Stimulated activated effector memory CD8-positive, alpha-beta T cell treated with anti-CD3 and anti-CD28 coated beads, Interleukin-12 subunit alpha, Interleukin-12 subunit beta, amount 100 ng/mL, for 72 hours (primary cell): ENCODE measurements around the gene GARIN5B.

Experiments used
- ATAC-seq: fragments of 150-1000 bp; cut with Tn5 transposase; 2 replicates; pipeline ENCODE4 v1.10.0; 2021
- DNase-seq, 2 donors: peaks; one replicate each; pipeline ENCODE4 v3.0.0; 2021 to 2022; ENCODE audit warnings: low spot score in 2 of 2
- H3K27ac Mint-ChIP-seq: one replicate; pipeline ENCODE4 v1.8.0; 2022; ENCODE audit warnings: mild to moderate bottlenecking, mixed read lengths
- H3K36me3 Mint-ChIP-seq: one replicate; pipeline ENCODE4 v1.8.0; 2022; ENCODE audit warnings: mild to moderate bottlenecking, mixed read lengths
- H3K4me1 Mint-ChIP-seq: one replicate; pipeline ENCODE4 v1.8.0; 2022; ENCODE audit warnings: mixed read lengths
- H3K4me3 Mint-ChIP-seq: one replicate; pipeline ENCODE4 v1.8.0; 2022; ENCODE audit warnings: mild to moderate bottlenecking, mixed read lengths
- H3K9me3 Mint-ChIP-seq: one replicate; pipeline ENCODE4 v1.8.0; 2022; ENCODE audit warnings: mixed read lengths

The GARIN5B gene

DNA sequence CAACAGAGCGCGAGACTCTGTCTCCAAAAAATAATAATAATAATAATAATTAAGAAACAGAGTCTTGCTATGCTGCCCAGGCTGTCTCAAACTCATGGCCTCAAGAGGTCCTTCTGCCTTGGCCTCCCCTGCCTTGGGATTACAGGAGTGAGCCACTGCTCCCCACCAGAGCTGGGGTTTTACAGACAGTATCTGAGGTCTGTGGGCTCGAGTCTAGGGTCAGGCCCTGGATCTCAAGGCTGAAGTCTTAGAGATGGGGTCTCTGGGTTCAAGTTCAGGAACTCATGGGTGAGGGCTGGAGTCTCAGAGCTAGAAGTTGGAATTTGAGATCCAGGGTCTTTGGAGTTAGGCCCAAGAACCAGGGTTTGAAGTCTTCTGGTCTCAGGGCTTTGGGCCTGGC is 3.7 kb upstream of the GARIN5B start:
- H3K4me3 Mint-ChIP-seq, result no peak overlapping the region
- DNase-seq (no peak), ATAC-seq (no peak)
- H3K27ac Mint-ChIP-seq, result no peak overlapping the region
- no peaks in the 10 kb centered on the region for H3K36me3 Mint-ChIP-seq
- H3K9me3 Mint-ChIP-seq, result no peaks in the 10 kb centered on the region
- H3K4me1 Mint-ChIP-seq, result peaks cover 7% of the 10 kb centered on the region

DNA sequence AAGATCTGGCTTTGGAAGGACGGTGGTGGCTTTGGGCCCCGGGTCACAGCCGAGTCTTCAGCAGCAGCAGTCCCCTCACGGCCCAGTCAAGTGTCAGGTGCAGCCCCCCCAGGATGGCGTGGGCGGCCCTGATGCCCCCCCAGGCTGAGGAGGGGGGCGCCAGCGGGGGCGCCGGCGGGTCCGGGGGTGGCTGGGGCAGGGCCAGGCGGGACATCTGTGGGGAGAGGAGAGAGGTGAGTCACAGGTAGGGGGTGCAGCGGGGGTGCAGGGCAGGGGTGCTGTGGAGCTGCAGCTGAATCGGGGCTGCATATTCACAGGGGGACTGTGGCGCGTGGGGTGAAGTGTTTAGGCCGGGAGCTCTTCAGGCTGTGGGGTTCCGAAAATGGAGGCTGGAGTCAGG is 2.9 kb upstream of the GARIN5B start:
- ATAC-seq (no peak), DNase-seq (no peak)
- Mint-ChIP-seq H3K9me3 (no peaks in the 10 kb centered on the region), H3K4me3 (no peak overlapping the region), H3K4me1 (peaks cover 7% of the 10 kb centered on the region), H3K27ac (no peak overlapping the region), H3K36me3 (no peaks in the 10 kb centered on the region)

DNA sequence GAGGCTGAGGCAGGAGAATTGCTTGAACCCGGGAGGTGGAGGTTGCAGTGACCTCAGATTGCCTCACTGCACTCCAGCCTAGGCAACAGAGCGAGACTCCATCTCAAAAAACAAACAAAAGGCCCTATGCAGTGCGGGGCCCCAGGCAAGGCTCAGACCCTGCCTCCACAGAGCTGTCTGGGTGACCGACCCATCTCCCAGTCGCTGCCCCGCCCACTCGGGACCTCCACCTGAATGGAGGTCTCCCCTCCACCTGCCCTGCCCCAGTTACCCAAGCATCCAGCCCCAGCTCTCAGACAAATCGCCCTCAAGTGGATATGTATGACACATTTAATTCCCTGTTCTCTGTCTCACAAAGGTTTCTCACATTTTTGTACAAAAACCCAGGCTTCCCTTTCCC is 2.2 kb upstream of the GARIN5B start:
- Mint-ChIP-seq H3K4me3 (no peak overlapping the region), H3K27ac (no peak overlapping the region), H3K9me3 (no peaks in the 10 kb centered on the region), H3K36me3 (no peaks in the 10 kb centered on the region), H3K4me1 (peaks cover 7% of the 10 kb centered on the region)
- DNase-seq, result no peak
- ATAC-seq, result no peak

DNA sequence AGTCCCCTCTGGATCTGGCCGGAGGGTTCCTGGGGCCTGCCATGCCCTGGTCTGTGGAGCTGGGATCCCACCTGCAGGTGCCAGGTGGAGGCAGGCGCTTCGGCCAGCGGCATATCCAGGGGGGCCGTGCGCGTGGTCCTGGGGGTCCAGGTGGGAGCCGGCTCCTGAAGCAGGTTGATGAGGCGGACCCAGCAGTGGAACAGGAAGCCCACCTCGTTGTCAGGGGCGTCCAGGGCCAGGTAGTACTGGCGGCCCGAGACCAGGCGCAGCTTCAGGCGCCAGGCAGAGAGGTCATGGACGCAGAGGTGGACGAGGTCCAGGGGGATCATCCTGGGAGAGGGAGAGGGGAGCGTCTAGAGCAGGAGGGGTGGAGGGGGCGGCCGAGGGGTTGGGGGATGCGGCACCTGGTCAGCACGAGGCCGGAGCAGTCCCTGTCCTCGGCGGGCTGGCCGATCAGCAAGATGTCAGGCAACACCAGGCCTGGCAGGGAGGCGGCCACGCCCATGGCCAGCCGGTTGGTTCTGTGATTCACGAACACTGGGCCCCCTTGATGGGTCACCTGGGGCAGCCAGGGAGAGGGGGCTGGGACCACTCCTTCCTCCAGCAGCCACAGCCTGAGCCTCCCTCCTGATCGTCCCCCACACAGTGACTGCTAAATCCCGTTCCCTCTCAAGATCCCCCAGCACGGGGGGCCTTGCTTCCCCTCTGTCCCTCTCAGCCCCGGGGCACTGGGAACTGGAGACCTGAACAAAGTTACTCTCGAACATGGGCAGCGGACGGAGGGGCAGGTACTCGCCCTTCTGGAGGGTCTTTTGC is 678 bp downstream of the GARIN5B start:
- no peaks in the 10 kb centered on the region for H3K9me3 Mint-ChIP-seq
- ATAC-seq (no peak), DNase-seq (no peak)
- H3K27ac Mint-ChIP-seq, result no peak overlapping the region
- H3K36me3 Mint-ChIP-seq, result no peaks in the 10 kb centered on the region
- no peak overlapping the region for H3K4me3 Mint-ChIP-seq
- H3K4me1 Mint-ChIP-seq, result no peaks in the 10 kb centered on the region

DNA sequence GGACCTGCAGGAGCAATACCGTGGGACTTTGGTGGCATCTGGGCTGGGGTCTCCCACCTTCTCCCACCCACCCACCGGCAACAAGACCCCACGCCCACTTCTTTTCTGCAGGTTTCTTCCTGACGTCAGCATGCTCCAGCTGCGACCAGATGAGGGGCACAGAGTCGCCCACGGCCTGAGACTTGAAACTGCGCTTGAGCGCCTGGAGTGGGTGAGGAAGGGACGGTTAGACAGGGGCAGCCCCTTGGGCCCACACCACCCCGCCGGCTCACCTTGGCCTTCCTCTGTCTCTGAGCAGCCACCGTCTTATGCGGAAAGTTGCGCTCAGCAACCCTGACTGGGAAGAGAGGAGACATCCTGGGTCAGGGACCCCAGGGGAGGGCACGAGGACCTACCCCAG is 2.2 kb downstream of the GARIN5B start:
- Mint-ChIP-seq H3K4me1 (no peaks in the 10 kb centered on the region), H3K27ac (no peak overlapping the region), H3K9me3 (no peaks in the 10 kb centered on the region), H3K4me3 (no peak overlapping the region), H3K36me3 (no peaks in the 10 kb centered on the region)
- ATAC-seq (no peak), DNase-seq (no peak)

DNA sequence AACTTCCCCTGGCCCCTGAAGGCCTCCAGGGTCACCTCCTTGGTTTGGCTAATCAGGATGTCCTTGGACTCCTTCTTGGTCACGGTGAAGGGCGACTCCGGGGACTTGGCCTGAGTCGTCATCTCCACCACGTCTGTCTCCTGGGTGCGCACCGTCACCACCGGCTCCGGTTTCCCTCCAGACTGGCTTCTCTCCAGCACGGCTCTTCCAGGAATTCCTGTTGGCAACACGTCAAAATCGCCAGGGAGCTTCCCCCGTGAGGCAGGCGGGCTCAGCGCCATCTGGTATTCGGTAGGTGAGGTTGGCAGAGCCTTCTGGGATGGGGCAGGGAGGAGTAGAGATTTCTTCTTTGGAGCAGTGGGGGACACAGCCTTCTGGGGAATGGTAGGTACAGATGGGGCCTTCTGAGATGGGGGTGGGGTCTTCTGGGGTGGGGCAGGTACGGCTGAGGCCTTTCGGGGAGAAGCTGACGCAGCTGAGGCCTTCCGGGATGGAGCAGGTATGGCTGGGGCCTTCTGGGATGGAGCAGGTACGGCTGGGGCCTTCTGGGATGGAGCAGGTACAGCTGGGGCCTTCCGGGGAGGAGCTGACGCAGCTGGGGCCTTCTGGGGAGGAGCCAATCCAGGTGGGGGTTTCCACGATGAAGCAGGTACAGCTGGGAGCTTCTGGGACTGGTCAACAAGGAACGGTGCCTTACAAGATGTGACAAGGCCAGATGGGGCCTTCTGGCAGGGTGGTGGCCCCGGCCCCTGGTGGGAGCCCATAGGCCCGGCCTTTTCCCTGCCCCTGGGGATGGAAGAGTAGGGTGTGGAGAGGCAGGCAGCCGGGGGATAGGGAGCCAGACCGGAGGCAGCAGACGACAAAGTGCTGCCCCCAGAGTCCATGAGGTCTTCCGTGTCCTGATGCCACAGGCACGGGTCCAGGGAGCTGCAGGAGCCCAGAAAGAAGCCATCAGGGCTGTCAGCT is 3.8 kb downstream of the GARIN5B start:
- H3K27ac Mint-ChIP-seq, result no peak overlapping the region
- H3K4me1 Mint-ChIP-seq, result no peaks in the 10 kb centered on the region
- H3K36me3 Mint-ChIP-seq, result no peaks in the 10 kb centered on the region
- no peak for DNase-seq
- ATAC-seq, result no peak
- no peak overlapping the region for H3K4me3 Mint-ChIP-seq
- no peaks in the 10 kb centered on the region for H3K9me3 Mint-ChIP-seq

DNA sequence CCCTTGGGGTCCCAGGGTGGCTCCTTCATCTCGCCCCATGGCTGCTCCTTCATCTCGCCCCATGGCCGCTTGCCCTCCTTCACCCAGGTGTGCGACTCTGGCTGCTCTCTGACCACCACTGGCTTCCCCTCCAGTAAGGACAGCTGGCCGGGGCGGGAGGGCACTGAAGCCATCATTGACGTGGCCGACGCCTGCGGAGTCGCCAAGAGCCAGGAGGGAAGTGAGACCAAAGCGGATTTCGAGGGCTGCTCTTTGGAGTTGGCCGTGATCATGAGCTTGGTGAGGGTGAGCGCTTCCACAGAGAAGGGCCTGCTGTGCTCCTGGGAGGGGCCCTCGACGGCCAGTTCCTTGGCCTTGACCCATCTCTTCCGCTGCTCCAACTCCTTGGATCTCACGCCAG is 4.6 kb downstream of the GARIN5B start:
- no peak for DNase-seq
- no peak for ATAC-seq
- H3K9me3 Mint-ChIP-seq, result no peaks in the 10 kb centered on the region
- H3K4me1 Mint-ChIP-seq, result peaks cover 7% of the 10 kb centered on the region
- H3K36me3 Mint-ChIP-seq, result no peaks in the 10 kb centered on the region
- no peak overlapping the region for H3K27ac Mint-ChIP-seq
- H3K4me3 Mint-ChIP-seq, result no peak overlapping the region

DNA sequence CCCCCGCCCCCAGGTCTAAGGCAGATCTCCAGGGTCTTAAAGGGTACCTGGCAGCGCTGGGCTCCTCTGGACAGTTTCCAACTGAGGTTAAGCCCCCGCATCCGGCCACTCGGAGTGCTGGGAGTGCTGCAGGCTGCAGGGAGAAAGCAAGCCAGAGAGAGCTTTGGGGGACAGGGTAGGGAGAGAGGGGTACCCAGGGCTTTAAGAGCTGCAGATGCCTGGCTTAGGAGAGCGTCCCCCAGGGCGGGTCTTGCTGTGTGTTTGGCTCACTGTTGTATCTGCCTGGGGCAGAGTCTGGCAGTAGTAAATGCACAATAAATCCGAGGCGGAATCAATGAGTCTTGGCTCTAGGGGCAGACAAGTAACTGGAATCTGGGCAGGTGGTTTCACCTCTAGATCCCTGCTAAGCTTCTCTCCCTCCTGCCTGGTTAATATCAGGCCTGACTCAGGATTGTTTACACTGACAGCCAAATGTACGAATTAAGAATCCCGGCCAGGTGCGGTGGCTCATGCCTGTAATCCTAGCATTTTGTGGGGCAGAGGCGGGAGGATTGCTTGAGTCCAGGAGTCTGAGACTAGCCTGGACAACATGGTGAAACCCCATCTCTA is 7.7 kb downstream of the GARIN5B start:
- peaks cover 13% of the 10 kb centered on the region for H3K36me3 Mint-ChIP-seq
- peaks cover 33% of the 10 kb centered on the region for H3K4me1 Mint-ChIP-seq
- no peak overlapping the region for H3K4me3 Mint-ChIP-seq
- no peaks in the 10 kb centered on the region for H3K9me3 Mint-ChIP-seq
- DNase-seq, result no peak
- ATAC-seq, result no peak
- H3K27ac Mint-ChIP-seq, result no peak overlapping the region

DNA sequence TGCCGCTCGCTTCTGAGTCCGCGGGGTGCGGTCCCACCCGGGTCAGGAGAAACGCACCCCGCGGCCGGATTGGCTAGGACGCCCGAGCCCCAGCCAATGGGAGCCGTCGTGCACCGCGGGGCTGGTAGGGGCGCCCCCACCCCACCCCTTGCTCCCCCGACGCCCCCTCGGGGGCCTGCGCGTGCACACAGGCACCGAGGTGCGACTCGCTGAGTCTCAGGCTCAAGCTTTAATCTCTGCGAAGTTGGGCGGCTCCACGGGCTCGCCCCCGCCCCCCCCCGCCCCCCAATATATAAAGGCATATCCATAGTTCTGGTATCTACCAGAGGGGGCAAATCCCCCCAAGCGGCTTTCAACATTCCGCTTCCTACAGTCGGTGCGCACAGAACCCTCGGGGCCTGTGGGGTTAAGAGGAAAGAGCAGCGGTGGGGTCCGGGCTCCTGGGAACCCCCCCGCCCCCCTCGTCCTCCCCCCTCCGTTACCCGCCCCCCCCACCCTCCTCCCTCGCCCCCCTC is 8.3 kb downstream of the GARIN5B start, which contains the start of gene COX6B2:
Gene COX6B2 (minus strand): TSS at position 22 of the 515 bp plus-strand sequence. CDS start 198 bp downstream, outside the sequence.
- Mint-ChIP-seq H3K36me3 (peaks cover 13% of the 10 kb centered on the region), H3K4me1 (peaks cover 33% of the 10 kb centered on the region), H3K27ac (no peak within 1 kb of the TSS), H3K9me3 (no peaks in the 10 kb centered on the region), H3K4me3 (peak within 1 kb of the TSS; percentile 68)
- ATAC-seq (no peak), DNase-seq (no peak)

DNA sequence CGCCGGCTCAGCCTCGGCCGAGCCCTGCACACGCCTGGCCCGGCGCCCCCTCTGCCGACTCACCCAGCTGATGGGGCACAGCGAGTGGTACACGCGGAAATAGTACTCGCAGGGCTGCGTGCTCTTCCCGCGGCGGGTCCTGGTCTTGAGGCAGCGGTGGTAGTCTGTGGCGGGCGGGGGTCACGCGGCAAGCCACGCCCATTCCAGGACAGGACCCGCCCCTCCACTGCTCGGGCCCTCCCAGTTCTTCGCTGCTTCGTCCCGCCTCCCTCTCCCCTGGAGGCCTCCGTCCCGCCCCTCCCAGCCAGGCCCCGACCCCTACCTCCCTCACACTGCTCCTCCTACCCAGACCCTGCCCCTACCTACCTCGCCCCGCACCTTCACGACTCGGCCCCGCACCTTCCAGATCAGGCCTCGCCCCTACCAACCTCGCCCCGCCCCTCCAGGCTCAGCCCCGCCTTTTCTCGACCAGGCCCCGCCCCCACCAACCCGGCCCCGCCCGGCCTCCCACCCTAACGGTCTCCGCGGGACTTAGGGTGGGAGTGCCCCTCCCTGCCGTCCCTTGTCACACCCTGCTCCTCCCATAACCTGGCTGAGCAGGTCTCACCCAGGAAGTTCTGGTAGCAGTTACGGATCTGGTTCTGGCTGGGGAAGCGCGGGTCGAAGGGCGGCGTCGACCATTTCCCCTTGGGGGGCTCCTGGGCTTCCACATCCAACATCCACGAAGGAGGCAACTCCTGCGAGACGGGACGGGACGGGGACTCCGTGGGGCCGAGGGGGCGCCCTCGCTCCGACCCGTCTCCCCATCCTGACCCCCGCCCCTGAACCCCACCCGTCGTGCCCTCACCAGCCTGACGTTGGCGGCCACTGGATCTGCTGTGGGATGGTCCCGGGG is 9.0 kb downstream of the GARIN5B start:
- Mint-ChIP-seq H3K36me3 (peaks cover 13% of the 10 kb centered on the region), H3K4me3 (peak overlapping the region; percentile 68), H3K9me3 (no peaks in the 10 kb centered on the region), H3K4me1 (peaks cover 33% of the 10 kb centered on the region), H3K27ac (no peak overlapping the region)
- ATAC-seq, result peak; percentile 82
- peak; percentile 63 to 73 for DNase-seq

DNA sequence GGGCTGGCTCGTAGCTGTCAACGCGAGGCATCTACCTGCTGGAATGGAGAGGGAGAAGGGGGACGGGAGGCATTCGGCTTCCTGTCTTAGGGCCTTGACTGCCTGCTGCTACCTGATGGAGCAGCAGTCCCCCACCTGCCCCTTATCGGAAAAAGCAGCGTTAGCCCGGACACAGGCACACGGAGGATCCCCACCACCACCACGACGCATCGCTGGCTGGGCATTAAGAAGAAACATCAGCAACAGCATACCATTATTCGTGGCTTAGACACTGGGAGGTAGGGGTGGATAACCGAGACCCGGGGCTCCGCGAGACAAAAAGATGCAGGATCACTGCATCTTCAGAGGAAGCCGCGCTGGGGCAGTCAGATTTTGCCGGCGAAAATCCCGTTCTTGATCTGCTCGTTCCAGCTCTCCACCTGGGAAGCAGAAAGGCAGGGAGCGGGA is 9.7 kb downstream of the GARIN5B start:
- DNase-seq (no peak), ATAC-seq (peak; percentile 1)
- H3K27ac Mint-ChIP-seq, result no peak overlapping the region

DNA sequence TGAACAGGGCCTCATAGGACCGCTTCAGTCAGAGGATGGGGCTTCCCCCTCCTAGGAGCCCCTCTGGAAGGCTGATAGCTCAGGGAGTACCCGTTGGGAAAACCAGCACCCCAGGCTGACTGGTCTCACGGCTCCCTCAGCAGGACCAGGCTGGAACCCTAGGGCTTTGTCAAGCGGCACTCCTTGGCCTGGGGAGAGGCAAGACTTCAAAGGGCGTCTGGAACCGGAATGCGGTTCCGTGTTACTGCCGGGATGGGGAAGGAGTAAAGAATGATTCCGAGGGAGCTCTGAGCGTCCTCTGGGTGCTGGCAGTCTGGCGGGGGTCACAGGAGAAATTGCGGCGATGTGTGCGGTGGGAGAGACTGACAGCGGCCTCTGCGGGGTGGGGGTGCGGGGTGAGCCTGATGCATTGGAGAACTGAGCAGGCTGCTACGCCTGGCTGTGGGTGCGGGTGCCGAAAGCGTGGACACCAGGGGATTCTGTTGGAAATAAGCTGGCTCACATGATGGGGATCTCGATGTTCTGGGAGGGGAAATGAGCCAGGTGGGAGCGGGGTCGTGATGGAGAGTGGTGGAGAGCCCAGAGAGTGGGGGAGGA is 10.4 kb downstream of the GARIN5B start:
- no peak for DNase-seq
- Mint-ChIP-seq H3K9me3 (no peaks in the 10 kb centered on the region), H3K36me3 (peaks cover 13% of the 10 kb centered on the region), H3K27ac (no peak overlapping the region), H3K4me3 (peak overlapping the region; percentile 68), H3K4me1 (peaks cover 33% of the 10 kb centered on the region)
- no peak for ATAC-seq

More for the DNA sequence above, 9.7 kb downstream of the GARIN5B start:
- H3K9me3 Mint-ChIP-seq, result no peaks in the 10 kb centered on the region
- peaks cover 13% of the 10 kb centered on the region for H3K36me3 Mint-ChIP-seq
- H3K4me3 Mint-ChIP-seq, result peak overlapping the region; percentile 68
- H3K4me1 Mint-ChIP-seq, result peaks cover 33% of the 10 kb centered on the region

DNA sequence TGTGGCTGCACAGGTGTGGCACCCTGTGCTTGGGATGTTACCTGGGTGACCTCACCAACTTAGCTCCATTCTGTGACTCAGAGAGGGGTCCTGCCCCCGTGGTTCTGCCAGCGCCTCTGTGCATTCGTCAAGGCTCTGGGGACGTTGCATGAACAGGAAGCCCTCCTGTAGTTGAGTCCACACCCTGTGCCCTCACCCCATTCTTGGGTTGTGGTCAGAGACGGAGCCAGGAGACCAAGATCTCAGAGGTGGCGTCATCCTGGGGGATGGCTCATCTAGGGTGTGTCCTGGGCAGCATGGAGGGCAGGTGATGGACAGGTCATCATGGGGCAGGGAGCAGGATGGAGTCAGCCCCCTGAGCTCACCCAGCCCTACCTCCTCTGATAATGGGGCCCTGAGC is 11.0 kb downstream of the GARIN5B start:
- ATAC-seq, result peak; percentile 41
- H3K27ac Mint-ChIP-seq, result no peak overlapping the region
- H3K4me1 Mint-ChIP-seq, result peaks cover 33% of the 10 kb centered on the region
- no peak for DNase-seq
- peaks cover 13% of the 10 kb centered on the region for H3K36me3 Mint-ChIP-seq
- H3K9me3 Mint-ChIP-seq, result no peaks in the 10 kb centered on the region
- H3K4me3 Mint-ChIP-seq, result peak overlapping the region; percentile 68
